IMR-90 (cell line): ENCODE measurements around the gene PRKACA. TPM values are rescaled to one million over a fixed set of nuclear protein-coding genes. Genes with fewer than 3 reads are reported as not detected.
A peak's percentile ranks its signal among the peaks of the same experiment; 100 is the strongest.

Source experiments
- ATAC-seq: fragments of 200-7000 bp; cut with Tn5 transposase; 2 replicates; pipeline ENCODE4 v1.9.1; 2020; ENCODE audit warnings: low read depth, mild to moderate bottlenecking, moderate library complexity
- BruUV-seq: library from RNA; stranded (reverse); fragments of 400-500 nt; replicated peaks from 2 replicates; lab custom pipeline; 2021; lab: Mats Ljungman, UMichigan
- CTCF ChIA-PET: fragments of 300-600 bp; formaldehyde crosslinking; extraction: SDS; loops from one replicate; lab custom pipeline; 2021; ENCODE audit warnings: antibody characterized with exemption; lab: Yijun Ruan, JAX
- POLR2A ChIA-PET: fragments of 300-600 bp; sonication (Branson Sonifier 250); formaldehyde crosslinking; loops from one replicate; lab custom pipeline; 2022; ENCODE audit warnings: antibody characterized with exemption; ENCODE audit not compliant: unreplicated experiment; lab: Charles Lee
- DNase-seq: peaks from one replicate; pipeline ENCODE4 v3.0.0; 2013
- H2AFZ ChIP-seq: replicated peaks from 2 replicates; pipeline ENCODE3; 2013; ENCODE audit warnings: low read length, mild to moderate bottlenecking; ENCODE audit not compliant: poor library complexity
- H2AK5ac ChIP-seq: 2 replicates; pipeline ENCODE4 v1.6.1; 2013; ENCODE audit warnings: low read depth, low read length, inconsistent platforms
- H2AK9ac ChIP-seq: replicated peaks from 2 replicates; pipeline ENCODE3; 2013; ENCODE audit warnings: mild to moderate bottlenecking, low read depth, low read length, moderate library complexity; ENCODE audit not compliant: poor library complexity
- H2BK120ac ChIP-seq: 2 replicates; pipeline ENCODE4 v1.6.1; 2013; ENCODE audit warnings: low read depth, low read length, inconsistent platforms
- H2BK15ac ChIP-seq: 3 replicates; pipeline ENCODE4 v1.6.1; 2013; ENCODE audit warnings: low read depth, low read length, inconsistent platforms
- H2BK20ac ChIP-seq: 2 replicates; pipeline ENCODE4 v1.6.1; 2013; ENCODE audit warnings: low read depth, mild to moderate bottlenecking, inconsistent platforms, low read length, moderate library complexity
- H2BK5ac ChIP-seq: 2 replicates; pipeline ENCODE4 v1.6.1; 2013; ENCODE audit warnings: mild to moderate bottlenecking, low read depth, low read length, inconsistent platforms; ENCODE audit not compliant: poor library complexity, severe bottlenecking
- H3K14ac ChIP-seq: replicated peaks from 2 replicates; pipeline ENCODE4 v1.6.1; 2013; ENCODE audit warnings: low read depth, low read length, inconsistent platforms
- H3K18ac ChIP-seq: 2 replicates; pipeline ENCODE4 v1.6.1; 2013; ENCODE audit warnings: low read depth, low read length, control low read depth
- H3K23ac ChIP-seq: 2 replicates; pipeline ENCODE4 v1.6.1; 2013; ENCODE audit warnings: low read depth, low read length, inconsistent platforms
- H3K27ac ChIP-seq: 2 replicates; pipeline ENCODE4 v1.5.1; 2013; ENCODE audit warnings: mild to moderate bottlenecking, control low read depth, low read length; ENCODE audit not compliant: insufficient read depth
- H3K27me3 ChIP-seq: 2 replicates; pipeline ENCODE4 v1.6.1; 2013; ENCODE audit warnings: low read length; ENCODE audit not compliant: control insufficient read depth, insufficient read depth
- H3K36me3 ChIP-seq: 2 replicates; pipeline ENCODE4 v1.6.1; 2013; ENCODE audit warnings: low read length, mixed read lengths; ENCODE audit not compliant: control insufficient read depth, insufficient read depth
- H3K4ac ChIP-seq: 2 replicates; pipeline ENCODE4 v1.6.1; 2013; ENCODE audit warnings: low read depth, low read length, inconsistent platforms
- H3K4me1 ChIP-seq: 2 replicates; pipeline ENCODE4 v1.6.1; 2013; ENCODE audit warnings: low read length, mixed read lengths; ENCODE audit not compliant: control insufficient read depth, insufficient read depth
- H3K4me2 ChIP-seq: 2 replicates; pipeline ENCODE4 v1.6.1; 2013; ENCODE audit warnings: low read depth, mild to moderate bottlenecking, control low read depth, low read length, moderate library complexity
- H3K4me3 ChIP-seq: 2 replicates; pipeline ENCODE4 v1.5.1; 2013; ENCODE audit warnings: low read depth, mild to moderate bottlenecking, control low read depth, low read length, moderate library complexity; ENCODE audit not compliant: insufficient read depth
- H3K56ac ChIP-seq: 2 replicates; pipeline ENCODE4 v1.6.1; 2013; ENCODE audit warnings: low read length, inconsistent platforms; ENCODE audit not compliant: insufficient read depth; ENCODE audit errors: extremely low read depth
- H3K79me1 ChIP-seq, 2 experiments: 2 replicates each; pipeline ENCODE4 v1.6.1; 2013; ENCODE audit warnings: low read length in 2 of 2, inconsistent platforms in 1 of 2, low read depth in 1 of 2
- H3K9ac ChIP-seq: 2 replicates; pipeline ENCODE4 v1.6.1; 2013; ENCODE audit warnings: low read depth, low read length, control low read depth
- H3K9me1 ChIP-seq: 2 replicates; pipeline ENCODE4 v1.6.1; 2013; ENCODE audit warnings: low read length, inconsistent platforms; ENCODE audit not compliant: insufficient read depth
- H3K9me3 ChIP-seq: 2 replicates; pipeline ENCODE4 v1.6.1; 2013; ENCODE audit warnings: low read length; ENCODE audit not compliant: control insufficient read depth, insufficient read depth
- H4K20me1 ChIP-seq: 2 replicates; pipeline ENCODE4 v1.6.1; 2013; ENCODE audit warnings: low read length, inconsistent platforms; ENCODE audit not compliant: insufficient read depth
- H4K5ac ChIP-seq: 2 replicates; pipeline ENCODE4 v1.6.1; 2013; ENCODE audit warnings: mild to moderate bottlenecking, low read depth, low read length, control low read depth
- H4K8ac ChIP-seq, 2 experiments: 2 replicates each; pipeline ENCODE4 v1.6.1; 2013; ENCODE audit warnings: low read depth in 2 of 2, low read length in 2 of 2, control low read depth in 1 of 2, inconsistent platforms in 1 of 2
- H4K91ac ChIP-seq: 2 replicates; pipeline ENCODE4 v1.6.1; 2013; ENCODE audit warnings: low read depth, low read length, inconsistent platforms; ENCODE audit not compliant: insufficient read depth
- BHLHE40 ChIP-seq: fragments of 150-350 bp; IDR thresholded peaks from 2 replicates; pipeline ENCODE4 v1.6.1; 2016; ENCODE audit warnings: mild to moderate bottlenecking, low read depth, low read length
- CEBPB ChIP-seq: IDR thresholded peaks from 2 replicates; pipeline ENCODE4 v1.6.1; 2012; ENCODE audit warnings: low read depth, low read length, improper control_type of control experiment
- CHD1 ChIP-seq: IDR thresholded peaks from 2 replicates; pipeline ENCODE4 v1.6.1; 2012; ENCODE audit warnings: low read depth, low read length, improper control_type of control experiment
- FOS ChIP-seq: fragments of 150-350 bp; IDR thresholded peaks from 2 replicates; pipeline ENCODE4 v1.6.1; 2016; ENCODE audit warnings: low read depth, low read length
- MAFK ChIP-seq: IDR thresholded peaks from 2 replicates; pipeline ENCODE4 v1.6.1; 2012; ENCODE audit warnings: low read depth, low read length, improper control_type of control experiment
- MAZ ChIP-seq: IDR thresholded peaks from 2 replicates; pipeline ENCODE4 v1.6.1; 2012; ENCODE audit warnings: low read depth, mild to moderate bottlenecking, low read length, improper control_type of control experiment, moderate library complexity, borderline replicate concordance
- MXI1 ChIP-seq: IDR thresholded peaks from 2 replicates; pipeline ENCODE4 v1.6.1; 2012; ENCODE audit warnings: low read depth, mild to moderate bottlenecking, low read length, moderate library complexity, borderline replicate concordance
- NFE2L2 ChIP-seq: fragments of 150-350 bp; IDR thresholded peaks from 2 replicates; pipeline ENCODE4 v1.6.1; 2016; ENCODE audit warnings: low read depth, mild to moderate bottlenecking, low read length
- POLR2A ChIP-seq: IDR thresholded peaks from 2 replicates; pipeline ENCODE4 v1.6.1; 2012; ENCODE audit warnings: mild to moderate bottlenecking, low read depth, low read length
- RAD21 ChIP-seq: IDR thresholded peaks from 2 replicates; pipeline ENCODE4 v1.6.1; 2012; ENCODE audit warnings: low read length, improper control_type of control experiment
- RCOR1 ChIP-seq: IDR thresholded peaks from 2 replicates; pipeline ENCODE4 v1.6.1; 2012; ENCODE audit warnings: mild to moderate bottlenecking, low read length, improper control_type of control experiment; ENCODE audit not compliant: insufficient replicate concordance
- RFX5 ChIP-seq: IDR thresholded peaks from 2 replicates; pipeline ENCODE4 v1.8.0; 2012; ENCODE audit warnings: low read depth, mild to moderate bottlenecking, low read length, moderate library complexity
- SMC3 ChIP-seq: fragments of 150-350 bp; IDR thresholded peaks from 2 replicates; pipeline ENCODE4 v1.6.1; 2016; ENCODE audit warnings: low read depth, mild to moderate bottlenecking, antibody characterized with exemption, low read length, moderate library complexity
- WGBS, 2 experiments: methylation state at CpG; one replicate each; pipeline versions ENCODE4 v1.1.5 to v1.1.7; 2013; ENCODE audit warnings: missing lambda C conversion rate in 2 of 2; ENCODE audit not compliant: insufficient read length in 1 of 2; ENCODE audit errors: extremely low coverage in 2 of 2; 5-methylcytosine and 5-hydroxymethylcytosine counted together
- dilution Hi-C: fragments of 300-500 bp; cut with HindIII; formaldehyde crosslinking; loops from one replicate; pipeline ENCODE4 v1.14.3; 2018; ENCODE audit warnings: low sequenced_read_pairs; ENCODE audit not compliant: unreplicated experiment
- in situ Hi-C: fragments of 300-500 bp; cut with MboI; formaldehyde crosslinking; loops from 3 replicates; pipeline ENCODE4 v1.14.3; 2019; ENCODE audit warnings: low sequenced_read_pairs, inconsistent platforms, mixed read lengths
- intact Hi-C: fragments of 100-400 bp; cut with micrococcal nuclease; formaldehyde crosslinking; loops from 2 replicates; pipeline ENCODE4 v1.10.0; 2022
- polyA plus RNA-seq, 3 experiments: library from polyadenylated mRNA; depleted of rRNA; stranded (reverse); fragments of >200 nt; gene quantifications; 2 replicates each; pipeline ENCODE4 v1.2.3, GENCODE V29; 2012; ENCODE audit warnings: low replicate concordance in 1 of 3
- total RNA-seq: library from RNA; depleted of rRNA; stranded (reverse); fragments of >200 nt; gene quantifications from 2 replicates; pipeline ENCODE4 v1.2.3, GENCODE V29; 2012
- TF ChIP-seq, protein P1 (sequence below): fragments of 150-350 bp; IDR thresholded peaks from 2 replicates; pipeline ENCODE4 v1.6.1; 2016; ENCODE audit warnings: low read depth, mild to moderate bottlenecking, low read length, moderate library complexity, borderline replicate concordance
- TF ChIP-seq, protein P2 (sequence below): conservative IDR thresholded peaks from 2 replicates; pipeline ENCODE4 v1.5.1; 2012; ENCODE audit warnings: mild to moderate bottlenecking, low read depth, low read length, improper control_type of control experiment
- TF ChIP-seq, protein P3 (sequence below): fragments of 150-350 bp; IDR thresholded peaks from 2 replicates; pipeline ENCODE4 v1.6.1; 2017; ENCODE audit warnings: mild to moderate bottlenecking, antibody characterized with exemption, low read length, low read depth

Gene PRKACA
- total and polyA plus RNA-seq, 2 of the 4 experiments (the other 2 are of a cell fraction) = 18.1 to 94.5 TPM

DNA sequence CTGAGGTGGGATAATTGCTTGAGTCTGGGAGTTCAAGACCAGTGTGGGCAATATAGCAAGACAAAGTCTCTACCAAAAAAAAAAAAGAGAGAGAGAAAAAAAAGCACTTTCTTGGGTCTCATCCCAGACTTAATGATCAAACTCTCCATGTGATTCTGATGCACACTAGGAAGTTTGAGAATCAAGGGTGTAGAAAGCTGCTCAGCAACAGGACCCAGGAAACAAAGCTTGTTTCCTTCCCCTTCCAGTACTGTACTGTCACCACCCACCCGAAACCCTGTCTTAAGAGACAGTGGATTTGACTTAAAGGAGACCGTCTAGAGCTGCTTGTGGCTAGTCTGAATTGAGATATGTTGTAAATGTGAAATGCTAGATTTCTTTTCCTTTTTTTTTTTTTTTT is 39.2 kb downstream of the PRKACA start:
- H2BK20ac ChIP-seq = no peak overlapping the region
- intact Hi-C loops (no loop called here), in situ Hi-C loops (loop anchor here (25.0 kb wide), 1 partner anchor 316 kb away; the partner anchor contains the start of genes C19orf53 and MRI1), dilution Hi-C loops (no loop called here)
- ATAC-seq (no peak), DNase-seq (peak; percentile 38)
- CTCF ChIA-PET = interaction anchor here (0.7 to 0.8 kb wide), 2 partner anchors 139 to 1075 kb away, joined by 3 to 4 read pairs; no protein-coding TSS in a partner anchor
- no peak for TF ChIP-seq BHLHE40
- no peak for TF ChIP-seq RFX5
- TF ChIP-seq, protein P1, sequence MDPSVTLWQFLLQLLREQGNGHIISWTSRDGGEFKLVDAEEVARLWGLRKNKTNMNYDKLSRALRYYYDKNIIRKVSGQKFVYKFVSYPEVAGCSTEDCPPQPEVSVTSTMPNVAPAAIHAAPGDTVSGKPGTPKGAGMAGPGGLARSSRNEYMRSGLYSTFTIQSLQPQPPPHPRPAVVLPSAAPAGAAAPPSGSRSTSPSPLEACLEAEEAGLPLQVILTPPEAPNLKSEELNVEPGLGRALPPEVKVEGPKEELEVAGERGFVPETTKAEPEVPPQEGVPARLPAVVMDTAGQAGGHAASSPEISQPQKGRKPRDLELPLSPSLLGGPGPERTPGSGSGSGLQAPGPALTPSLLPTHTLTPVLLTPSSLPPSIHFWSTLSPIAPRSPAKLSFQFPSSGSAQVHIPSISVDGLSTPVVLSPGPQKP = no peak
- no peak for TF ChIP-seq MAFK
- TF ChIP-seq, protein P2, sequence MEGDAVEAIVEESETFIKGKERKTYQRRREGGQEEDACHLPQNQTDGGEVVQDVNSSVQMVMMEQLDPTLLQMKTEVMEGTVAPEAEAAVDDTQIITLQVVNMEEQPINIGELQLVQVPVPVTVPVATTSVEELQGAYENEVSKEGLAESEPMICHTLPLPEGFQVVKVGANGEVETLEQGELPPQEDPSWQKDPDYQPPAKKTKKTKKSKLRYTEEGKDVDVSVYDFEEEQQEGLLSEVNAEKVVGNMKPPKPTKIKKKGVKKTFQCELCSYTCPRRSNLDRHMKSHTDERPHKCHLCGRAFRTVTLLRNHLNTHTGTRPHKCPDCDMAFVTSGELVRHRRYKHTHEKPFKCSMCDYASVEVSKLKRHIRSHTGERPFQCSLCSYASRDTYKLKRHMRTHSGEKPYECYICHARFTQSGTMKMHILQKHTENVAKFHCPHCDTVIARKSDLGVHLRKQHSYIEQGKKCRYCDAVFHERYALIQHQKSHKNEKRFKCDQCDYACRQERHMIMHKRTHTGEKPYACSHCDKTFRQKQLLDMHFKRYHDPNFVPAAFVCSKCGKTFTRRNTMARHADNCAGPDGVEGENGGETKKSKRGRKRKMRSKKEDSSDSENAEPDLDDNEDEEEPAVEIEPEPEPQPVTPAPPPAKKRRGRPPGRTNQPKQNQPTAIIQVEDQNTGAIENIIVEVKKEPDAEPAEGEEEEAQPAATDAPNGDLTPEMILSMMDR = no peak
- TF ChIP-seq, protein P3, sequence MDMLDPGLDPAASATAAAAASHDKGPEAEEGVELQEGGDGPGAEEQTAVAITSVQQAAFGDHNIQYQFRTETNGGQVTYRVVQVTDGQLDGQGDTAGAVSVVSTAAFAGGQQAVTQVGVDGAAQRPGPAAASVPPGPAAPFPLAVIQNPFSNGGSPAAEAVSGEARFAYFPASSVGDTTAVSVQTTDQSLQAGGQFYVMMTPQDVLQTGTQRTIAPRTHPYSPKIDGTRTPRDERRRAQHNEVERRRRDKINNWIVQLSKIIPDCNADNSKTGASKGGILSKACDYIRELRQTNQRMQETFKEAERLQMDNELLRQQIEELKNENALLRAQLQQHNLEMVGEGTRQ = no peak
- no peak for TF ChIP-seq CHD1
- no peak for TF ChIP-seq SMC3
- no peak for TF ChIP-seq MXI1
- TF ChIP-seq CEBPB = no peak
- TF ChIP-seq FOS = no peak
- no peak for TF ChIP-seq RAD21
- TF ChIP-seq POLR2A = no peak
- TF ChIP-seq MAZ = no peak
- no peak for TF ChIP-seq RCOR1
- no peak for TF ChIP-seq NFE2L2
- H3K9ac ChIP-seq = no peak overlapping the region
- H3K23ac ChIP-seq = no peak overlapping the region
- H3K36me3 ChIP-seq = no peaks in the 10 kb centered on the region
- WGBS, 2 experiments = no CpG with 5 or more reads among the region's 2 CpGs
- H4K5ac ChIP-seq = no peak overlapping the region
- POLR2A ChIA-PET = no interaction called here
- H3K4me2 ChIP-seq = no peak overlapping the region
- H2BK15ac ChIP-seq = no peak overlapping the region
- H4K20me1 ChIP-seq = no peaks in the 10 kb centered on the region
- BruUV-seq = no TSS peak
- peaks cover 12 to 37% of the 10 kb centered on the region in 2 experiments for H3K79me1 ChIP-seq
- no peak overlapping the region for H2BK5ac ChIP-seq
- no peak overlapping the region for H3K18ac ChIP-seq
- H4K8ac ChIP-seq = no peak overlapping the region
- H2AK9ac ChIP-seq = no peak overlapping the region
- no peak overlapping the region for H2AFZ ChIP-seq
- no peak overlapping the region for H3K4ac ChIP-seq
- no peak overlapping the region for H2BK120ac ChIP-seq
- H3K27me3 ChIP-seq = no peaks in the 10 kb centered on the region
- no peaks in the 10 kb centered on the region for H3K9me3 ChIP-seq
- H3K27ac ChIP-seq = no peak overlapping the region
- H3K56ac ChIP-seq = no peak overlapping the region
- H2AK5ac ChIP-seq = no peak overlapping the region
- peaks cover 10% of the 10 kb centered on the region; the same call in 1 of the 2 replicates for H3K9me1 ChIP-seq
- H4K91ac ChIP-seq = no peak overlapping the region
- no peak overlapping the region for H3K4me3 ChIP-seq
- H3K4me1 ChIP-seq = peaks cover 15% of the 10 kb centered on the region
- no peak overlapping the region for H3K14ac ChIP-seq
